PFSK-1 (cell line): Measurements from ENCODE around the gene PIM3.

ENCODE experiments used
- FOXP2 ChIP-seq: optimal IDR thresholded peaks from 2 replicates; pipeline ENCODE3; 2011; ENCODE audit warnings: borderline replicate concordance, control low read depth, inconsistent platforms; ENCODE audit not compliant: insufficient read depth; ENCODE audit errors: extremely low read length, extremely low read depth
- POLR2AphosphoS5 ChIP-seq: IDR thresholded peaks from 2 replicates; pipeline ENCODE4 v1.6.1; 2012; ENCODE audit warnings: low read depth, mild to moderate bottlenecking, control low read depth, low read length, moderate library complexity
- REST ChIP-seq, 2 experiments: IDR thresholded peaks; 2 replicates each; pipeline versions ENCODE4 v1.6.1 to v1.8.0; 2011 to 2012; ENCODE audit warnings: low read depth in 2 of 2, low read length in 2 of 2, control low read depth in 1 of 2, inconsistent platforms in 1 of 2, mild to moderate bottlenecking in 1 of 2, moderate library complexity in 1 of 2; ENCODE audit not compliant: insufficient read depth in 1 of 2
- SIN3A ChIP-seq: IDR thresholded peaks from 2 replicates; pipeline ENCODE4 v1.6.1; 2012; ENCODE audit warnings: mild to moderate bottlenecking, low read length, moderate library complexity, borderline replicate concordance; ENCODE audit not compliant: insufficient read depth
- TAF1 ChIP-seq: IDR thresholded peaks from 2 replicates; pipeline ENCODE4 v1.6.1; 2012; ENCODE audit warnings: low read length, control low read depth, borderline replicate concordance; ENCODE audit not compliant: insufficient read depth

GRCh38 chr22:49999063-49999945 is 38.7 kb downstream of the PIM3 start:
- TF ChIP-seq POLR2AphosphoS5 (no peak), SIN3A (no peak), REST (IDR thresholded peaks at IDR 0.05; ENCODE audit: insufficient read depth in 1 of 2, low read depth in 2 of 2, low read length in 2 of 2) (no peak), TAF1 (no peak), FOXP2 (no peak)
